Measurements from ENCODE around the gene RPE.

RPE gene

DNA sequence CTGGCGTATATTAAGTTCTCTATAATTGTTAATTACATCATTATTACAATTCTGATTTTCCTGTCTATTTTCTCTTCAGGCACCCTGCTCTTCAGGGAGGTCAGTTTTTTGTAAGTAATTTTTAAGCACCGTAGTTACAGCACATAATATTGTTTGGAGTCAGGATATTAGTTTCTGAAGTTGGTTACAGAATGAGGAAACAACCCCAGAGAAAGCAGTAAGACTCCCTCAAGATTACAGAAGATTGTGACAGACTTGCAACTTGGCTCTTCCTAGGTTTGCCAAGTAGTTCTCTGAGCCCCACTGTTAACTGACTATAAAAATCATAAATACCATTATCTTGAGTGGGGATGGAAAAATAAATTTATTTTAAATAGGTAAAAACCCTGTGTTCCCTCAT, 921 bp downstream of the RPE start:
- peak; percentile 28 for DNase-seq

DNA sequence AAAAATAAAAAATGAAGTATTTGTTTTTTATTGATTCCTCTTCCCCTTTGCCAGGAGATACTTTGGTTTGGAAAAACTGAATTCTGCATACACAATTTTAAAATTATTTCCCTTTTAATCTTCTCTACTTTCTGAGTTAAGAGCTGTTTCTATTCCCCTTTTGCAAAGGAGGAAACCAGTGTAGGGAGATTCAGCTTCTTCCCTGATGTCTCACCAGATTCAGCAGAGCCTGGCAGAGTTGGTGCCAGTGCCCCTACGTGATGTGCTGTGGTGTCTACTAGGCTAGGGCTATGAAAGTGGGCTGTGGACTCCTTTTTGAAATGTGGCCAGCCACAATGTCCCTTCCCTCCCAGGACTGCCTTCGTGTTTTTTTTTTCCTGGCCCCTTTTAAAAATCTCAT, 2.4 kb downstream of the RPE start:
- no peak for DNase-seq

GRCh38 chr2:210007895-210008294, 5.5 kb downstream of the RPE start:
- no peak for DNase-seq

DNA sequence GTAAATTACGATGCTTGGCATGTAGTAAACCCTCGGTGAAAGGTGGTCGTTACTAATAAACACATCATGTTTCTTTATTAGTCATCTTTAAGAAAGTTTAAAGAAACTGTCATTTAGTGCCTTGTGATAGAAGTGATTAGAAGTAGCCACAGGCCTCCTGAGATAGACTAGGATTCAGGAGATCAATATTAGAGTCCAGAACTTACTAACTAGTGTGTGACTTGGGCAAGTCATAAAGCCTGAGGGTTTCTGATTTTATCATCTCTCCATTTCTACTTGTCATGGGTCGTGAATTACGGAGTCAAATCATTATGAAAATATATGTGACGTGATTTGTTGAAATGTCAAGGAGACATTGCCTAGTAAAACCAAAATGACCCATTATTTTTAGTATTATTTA, 6.7 kb downstream of the RPE start:
- no peak for DNase-seq

- DNase-seq, result no peak
Measured at GRCh38 chr2:210009896-210010295, 7.5 kb downstream of the RPE start.

DNA sequence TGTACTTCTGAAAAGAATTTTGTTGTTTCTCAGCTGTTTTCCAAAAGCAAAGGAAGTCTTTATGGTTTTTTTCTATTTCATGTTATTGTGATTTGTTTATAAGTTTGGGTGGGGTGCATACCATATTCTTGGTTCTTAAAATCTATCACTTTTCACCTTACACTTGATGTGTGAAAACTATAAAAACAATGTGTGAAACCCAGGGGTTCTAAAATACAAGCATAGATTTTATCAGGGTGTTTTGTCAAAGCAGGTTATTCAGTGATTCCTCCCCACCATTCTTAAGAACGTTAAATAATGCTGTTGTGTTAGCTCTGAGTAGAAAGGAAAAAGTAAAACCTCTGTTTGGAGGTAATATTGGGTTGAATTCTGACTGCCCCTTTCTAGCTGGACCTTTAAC, 17.7 kb downstream of the RPE start:
- DNase-seq, result no peak

GRCh38 chr2:210022824-210023223, 20.4 kb downstream of the RPE start:
- DNase-seq, result no peak

DNA sequence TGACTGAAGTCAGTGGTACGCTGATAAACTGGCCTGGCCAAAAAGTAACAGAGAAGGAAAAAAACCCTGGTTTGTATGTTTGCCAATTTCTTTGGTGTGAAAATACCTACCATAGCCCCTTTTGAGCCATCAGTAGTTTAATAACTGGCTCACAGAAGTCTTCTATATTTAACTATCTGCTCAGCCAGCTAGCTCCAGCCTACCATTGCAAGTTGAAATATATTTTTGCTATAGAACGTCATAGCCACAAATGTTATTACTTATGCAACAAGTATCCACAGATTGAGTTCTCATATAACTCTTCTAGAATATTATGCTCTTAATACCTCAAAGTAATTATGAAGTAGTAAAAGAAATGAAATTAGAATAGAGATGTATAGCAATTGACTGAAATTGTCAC, 25.2 kb downstream of the RPE start:
- no peak for DNase-seq

DNA sequence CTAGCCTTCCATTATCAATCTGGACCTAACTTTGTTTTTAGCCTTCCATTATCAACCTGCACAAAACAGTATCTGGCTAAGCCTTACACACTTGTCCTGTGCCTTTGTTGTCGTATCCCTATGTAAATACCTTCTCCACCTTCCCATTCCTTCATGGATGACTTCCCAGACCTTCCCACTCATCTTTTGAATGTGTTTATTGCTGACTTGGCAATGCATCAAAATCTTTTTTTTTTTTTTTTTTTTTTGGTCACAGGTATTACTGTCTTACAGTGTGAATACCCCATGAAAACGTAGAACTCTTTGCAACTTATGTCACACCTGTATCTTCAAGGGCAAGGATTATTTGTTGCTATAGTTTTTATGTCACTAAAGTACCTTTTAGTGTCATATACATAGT, 25.7 kb downstream of the RPE start:
- DNase-seq, result no peak

- no peak for DNase-seq
Measured at GRCh38 chr2:210034087-210034683, 31.7 kb downstream of the RPE start.

- no peak for DNase-seq
Measured at GRCh38 chr2:210035679-210036078, 33.2 kb downstream of the RPE start.

GRCh38 chr2:210038078-210038477, 35.6 kb downstream of the RPE start:
- no peak for DNase-seq

- DNase-seq, result no peak
Measured at GRCh38 chr2:210046851-210047500, 44.5 kb downstream of the RPE start.

DNA sequence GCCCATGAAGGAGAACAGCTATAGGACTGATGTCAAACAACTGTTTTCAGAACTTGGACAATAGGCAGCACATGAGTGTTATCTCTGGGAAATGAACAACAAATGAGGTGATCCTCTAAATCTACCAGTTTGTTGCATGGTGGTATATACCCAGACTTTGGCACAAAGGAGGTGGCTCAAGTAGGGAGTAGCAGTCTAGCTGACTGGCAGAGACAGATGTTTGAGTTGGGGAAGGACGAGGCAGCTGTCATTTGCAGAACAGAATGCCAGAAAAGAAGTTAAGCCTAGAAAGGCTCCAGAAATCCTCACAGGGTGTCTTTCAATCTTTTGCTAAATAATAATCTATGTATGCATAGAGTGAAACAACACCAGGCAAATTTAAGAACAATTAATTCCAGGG, 47.4 kb downstream of the RPE start:
- DNase-seq, result no peak

- DNase-seq, result no peak
Measured at GRCh38 chr2:210050885-210051284, 48.4 kb downstream of the RPE start.

DNA sequence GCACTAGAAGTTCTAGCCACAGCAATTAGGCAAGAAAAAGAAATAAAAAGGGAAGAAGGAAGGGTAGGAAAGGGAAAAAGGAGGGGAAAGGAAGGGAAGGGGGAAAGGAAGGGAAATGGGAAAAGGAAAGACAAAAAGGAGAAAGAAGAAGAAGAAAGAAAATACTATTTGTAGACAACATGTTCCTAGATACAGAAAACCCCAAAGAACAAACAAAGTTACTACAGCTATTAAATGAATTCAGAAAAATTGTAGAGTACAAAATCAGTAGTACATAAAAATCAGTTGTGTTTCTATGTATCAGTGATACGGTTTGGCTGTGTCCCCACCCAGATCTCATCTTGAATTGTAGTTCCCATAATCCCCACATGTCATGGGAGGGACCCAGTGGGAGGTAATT, 52.3 kb downstream of the RPE start:
- no peak for DNase-seq

GRCh38 chr2:210055825-210056224, 53.4 kb downstream of the RPE start:
- DNase-seq, result no peak

DNA sequence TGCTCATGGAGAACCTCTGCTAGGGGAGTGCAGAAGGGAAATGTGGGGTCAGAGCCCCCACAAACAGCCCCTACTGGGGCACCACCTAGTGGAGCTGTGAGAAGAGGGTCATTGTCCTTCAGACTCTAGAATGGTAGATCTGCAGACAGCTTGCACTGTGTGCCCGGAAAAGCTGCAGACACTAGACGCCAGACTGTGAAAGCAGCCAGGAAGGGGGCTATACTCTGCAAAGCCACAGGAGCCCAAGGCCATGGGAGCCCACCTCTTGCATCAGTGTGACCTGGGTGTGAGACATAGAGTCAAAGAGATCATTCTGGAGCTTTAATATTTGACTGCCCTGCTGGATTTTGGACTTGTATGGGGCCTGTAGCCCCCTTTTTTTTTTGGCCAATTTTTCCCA, 60.9 kb downstream of the RPE start:
- no peak for DNase-seq
